Activated naive CD4-positive, alpha-beta T cell treated with Interleukin-2 at 50 U/mL for 16 hours (primary cell): ENCODE results near the gene CD19.

ENCODE experiments used
- DNase-seq: peaks from one replicate; pipeline ENCODE4 v3.0.0-alpha.2; 2020

The CD19 gene

GRCh38 chr16:28983644-28984043 lies 51.9 kb downstream of the CD19 start:
- no peak for DNase-seq

DNA sequence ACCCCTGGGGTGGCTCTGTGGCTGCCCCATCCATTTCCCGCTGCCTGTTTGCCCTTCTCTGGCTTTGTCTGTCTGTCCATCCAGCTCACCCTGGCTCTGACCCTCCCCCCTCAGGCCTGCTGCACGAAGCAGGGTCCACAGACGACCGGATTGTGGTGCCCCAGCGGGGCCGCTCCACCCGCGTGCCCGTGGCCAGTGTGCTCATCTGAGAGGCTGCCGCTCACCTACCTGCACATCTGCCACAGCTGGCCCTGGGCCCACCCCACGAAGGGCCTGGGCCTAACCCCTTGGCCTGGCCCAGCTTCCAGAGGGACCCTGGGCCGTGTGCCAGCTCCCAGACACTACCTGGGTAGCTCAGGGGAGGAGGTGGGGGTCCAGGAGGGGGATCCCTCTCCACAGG lies 52.3 kb downstream of the CD19 start:
- no peak for DNase-seq

GRCh38 chr16:28984619-28985135 lies 52.9 kb downstream of the CD19 start, which contains the start of gene LAT:
Gene LAT (plus strand): TSS chr16:28985052. CDS start chr16:28985418, 366 bp downstream.
- DNase-seq, result peak; percentile 78

GRCh38 chr16:28985211-28986041 lies 53.7 kb downstream of the CD19 start:
- DNase-seq, result peak; percentile 29

- no peak for DNase-seq
Observed at GRCh38 chr16:28986046-28986445, 54.3 kb downstream of the CD19 start.

- peak; percentile 17 for DNase-seq
Observed at GRCh38 chr16:28986492-28986891, 54.7 kb downstream of the CD19 start.

GRCh38 chr16:28987170-28987853 lies 55.5 kb downstream of the CD19 start:
- no peak for DNase-seq
